WERI-Rb-1 (cell line): ENCODE measurements around the gene RBMS3.

ENCODE experiments used
- DNase-seq: peaks from one replicate; pipeline ENCODE4 v3.0.0-alpha.2; 2020
- H3K27ac ChIP-seq: fragments of 250-450 bp; sonication (Bioruptor Pico); 2 replicates; pipeline ENCODE4 v1.5.1; 2020; ENCODE audit warnings: mild to moderate bottlenecking, moderate library complexity
- H3K27me3 ChIP-seq: fragments of 250-450 bp; sonication (Bioruptor Pico); 2 replicates; pipeline ENCODE4 v1.5.1; 2021; ENCODE audit warnings: mild to moderate bottlenecking, low read depth, moderate library complexity; ENCODE audit not compliant: insufficient read depth, severe bottlenecking
- H3K36me3 ChIP-seq: fragments of 250-450 bp; sonication (Bioruptor Pico); 2 replicates; pipeline ENCODE4 v1.5.1; 2020; ENCODE audit warnings: mild to moderate bottlenecking, moderate library complexity
- H3K4me3 ChIP-seq: 2 replicates; pipeline ENCODE4 v1.5.1; 2011; ENCODE audit warnings: low read depth, mild to moderate bottlenecking, control low read depth, low read length
- H3K9me3 ChIP-seq: fragments of 250-450 bp; sonication (Bioruptor Pico); 2 replicates; pipeline ENCODE4 v1.5.1; 2021; ENCODE audit warnings: mild to moderate bottlenecking, moderate library complexity; ENCODE audit not compliant: severe bottlenecking
- TF ChIP-seq, protein P1 (sequence below): IDR thresholded peaks from 2 replicates; pipeline ENCODE4 v1.5.1; 2011; ENCODE audit warnings: low read depth, mild to moderate bottlenecking, control low read depth, inconsistent platforms, low read length

Gene RBMS3

GRCh38 chr3:29609328-29609811 is 328.5 kb downstream of the RBMS3 start:
- H3K9me3 ChIP-seq: no peaks in the 10 kb centered on the region
- no peak overlapping the region for H3K27ac ChIP-seq
- DNase-seq: no peak
- no peaks in the 10 kb centered on the region for H3K27me3 ChIP-seq
- TF ChIP-seq, protein P1, sequence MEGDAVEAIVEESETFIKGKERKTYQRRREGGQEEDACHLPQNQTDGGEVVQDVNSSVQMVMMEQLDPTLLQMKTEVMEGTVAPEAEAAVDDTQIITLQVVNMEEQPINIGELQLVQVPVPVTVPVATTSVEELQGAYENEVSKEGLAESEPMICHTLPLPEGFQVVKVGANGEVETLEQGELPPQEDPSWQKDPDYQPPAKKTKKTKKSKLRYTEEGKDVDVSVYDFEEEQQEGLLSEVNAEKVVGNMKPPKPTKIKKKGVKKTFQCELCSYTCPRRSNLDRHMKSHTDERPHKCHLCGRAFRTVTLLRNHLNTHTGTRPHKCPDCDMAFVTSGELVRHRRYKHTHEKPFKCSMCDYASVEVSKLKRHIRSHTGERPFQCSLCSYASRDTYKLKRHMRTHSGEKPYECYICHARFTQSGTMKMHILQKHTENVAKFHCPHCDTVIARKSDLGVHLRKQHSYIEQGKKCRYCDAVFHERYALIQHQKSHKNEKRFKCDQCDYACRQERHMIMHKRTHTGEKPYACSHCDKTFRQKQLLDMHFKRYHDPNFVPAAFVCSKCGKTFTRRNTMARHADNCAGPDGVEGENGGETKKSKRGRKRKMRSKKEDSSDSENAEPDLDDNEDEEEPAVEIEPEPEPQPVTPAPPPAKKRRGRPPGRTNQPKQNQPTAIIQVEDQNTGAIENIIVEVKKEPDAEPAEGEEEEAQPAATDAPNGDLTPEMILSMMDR: no peak
- H3K4me3 ChIP-seq: no peak overlapping the region
- H3K36me3 ChIP-seq: no peaks in the 10 kb centered on the region

DNA sequence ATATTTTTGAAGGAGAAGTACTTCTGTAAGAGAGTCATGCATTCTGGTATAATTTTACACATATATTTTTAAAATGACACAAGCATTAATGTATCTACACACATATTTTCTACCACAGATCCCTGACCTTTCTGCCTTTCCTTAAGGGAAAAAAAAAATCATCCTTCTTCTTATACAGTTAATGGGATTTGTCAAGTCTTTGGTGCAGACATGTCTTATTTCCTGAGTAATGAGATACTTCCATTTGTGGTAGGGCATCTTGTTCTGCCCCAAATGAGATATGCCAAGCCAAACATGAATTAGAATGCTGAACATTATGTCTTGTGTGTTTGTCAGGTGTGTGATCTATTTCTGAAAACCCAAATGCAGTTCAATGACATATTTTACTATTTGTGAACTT is 329.9 kb downstream of the RBMS3 start:
- no peaks in the 10 kb centered on the region for H3K9me3 ChIP-seq
- no peaks in the 10 kb centered on the region for H3K27me3 ChIP-seq
- DNase-seq: no peak
- no peak overlapping the region for H3K4me3 ChIP-seq
- H3K27ac ChIP-seq: no peak overlapping the region
- no peaks in the 10 kb centered on the region for H3K36me3 ChIP-seq
- TF ChIP-seq, protein P1: no peak

GRCh38 chr3:29611252-29611651 is 330.4 kb downstream of the RBMS3 start:
- Histone ChIP-seq H3K9me3 (no peaks in the 10 kb centered on the region), H3K4me3 (no peak overlapping the region), H3K36me3 (no peaks in the 10 kb centered on the region), H3K27me3 (no peaks in the 10 kb centered on the region), H3K27ac (no peak overlapping the region)
- no peak for DNase-seq
- TF ChIP-seq, protein P1: no peak

GRCh38 chr3:29612536-29612935 is 331.7 kb downstream of the RBMS3 start:
- TF ChIP-seq, protein P1: no peak
- DNase-seq: no peak
- Histone ChIP-seq H3K4me3 (no peak overlapping the region), H3K27me3 (no peaks in the 10 kb centered on the region), H3K27ac (no peak overlapping the region), H3K36me3 (no peaks in the 10 kb centered on the region), H3K9me3 (no peaks in the 10 kb centered on the region)

DNA sequence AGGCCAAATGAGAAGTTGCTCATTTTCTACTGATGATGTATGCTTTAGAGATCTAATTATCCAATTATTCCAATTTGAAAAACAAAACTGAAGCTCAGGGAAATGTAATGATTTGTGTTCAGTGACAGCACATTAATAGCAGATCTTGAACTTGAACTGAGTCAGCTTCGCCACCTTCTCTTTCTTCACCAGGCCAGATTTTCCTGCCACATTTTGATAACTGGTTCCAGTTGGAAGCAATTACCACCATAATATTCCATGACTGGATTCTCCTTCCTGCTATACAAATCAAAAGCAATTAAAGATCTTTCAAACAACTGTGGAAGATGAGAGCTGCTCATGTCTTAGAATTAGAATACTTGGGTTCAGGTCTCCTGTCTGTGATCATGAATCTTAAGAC is 334.1 kb downstream of the RBMS3 start:
- TF ChIP-seq, protein P1: no peak
- no peaks in the 10 kb centered on the region for H3K27me3 ChIP-seq
- H3K27ac ChIP-seq: no peak overlapping the region
- H3K4me3 ChIP-seq: no peak overlapping the region
- no peaks in the 10 kb centered on the region for H3K36me3 ChIP-seq
- no peak for DNase-seq
- H3K9me3 ChIP-seq: no peaks in the 10 kb centered on the region
